ENCODE data around the gene SMC3.
"Not testable (repeated sequence)": the region's sequence is repeated elsewhere in the genome, so short reads cannot be mapped to it uniquely, and the experiment has no call there.

Gene SMC3

DNA sequence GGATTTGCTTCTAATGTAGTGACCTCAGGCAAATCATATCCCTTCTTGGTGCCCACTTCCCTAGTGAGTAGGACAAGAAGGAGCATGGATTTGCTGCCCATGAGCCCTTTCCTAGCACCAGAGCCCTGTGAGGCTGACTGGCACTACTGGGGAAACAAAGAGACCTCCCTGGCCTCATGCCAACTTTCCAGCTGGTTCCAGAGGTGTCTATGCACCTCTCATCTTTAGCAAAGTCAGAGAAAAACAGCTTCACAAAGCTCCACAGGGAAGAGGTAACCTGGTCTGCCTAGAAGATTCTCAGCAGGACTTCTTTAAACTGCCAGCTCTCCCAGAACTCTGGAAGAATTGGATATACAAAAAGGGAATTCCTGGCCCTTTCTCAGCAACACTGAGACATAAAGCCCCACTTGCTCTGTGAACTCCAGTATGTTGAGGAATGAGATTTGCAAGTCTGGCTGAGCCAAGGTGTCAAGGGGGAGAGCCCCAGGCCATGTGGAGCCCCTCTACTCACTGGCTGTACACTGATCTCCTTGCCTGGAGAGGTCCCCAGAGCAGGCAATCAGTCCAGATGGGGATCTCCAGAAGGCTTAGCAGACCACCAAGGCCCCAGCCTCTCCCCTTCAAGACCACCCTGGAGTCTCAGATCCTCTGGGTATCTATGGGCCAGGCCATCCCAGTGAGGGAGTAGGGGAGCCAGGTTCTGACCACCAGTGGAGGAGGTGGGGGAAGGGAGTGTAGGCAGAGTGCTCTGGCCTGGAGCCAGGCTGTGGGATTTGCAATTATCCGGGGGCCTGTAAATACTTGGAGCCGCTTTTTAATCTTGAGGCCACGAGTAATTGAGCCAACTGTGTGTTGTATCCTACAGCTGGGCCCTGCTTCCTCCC is 52.3 kb downstream of the SMC3 start:
- in situ Hi-C loops (cut with HindIII; ENCODE audit: low sequenced_read_pairs): no loop called here

- in situ Hi-C loops (cut with HindIII; ENCODE audit: low sequenced_read_pairs): no loop called here
Measured at GRCh38 chr10:110620398-110620719, 52.9 kb downstream of the SMC3 start.

- in situ Hi-C loops (cut with HindIII; ENCODE audit: low sequenced_read_pairs): not testable (repeated sequence)
Measured at GRCh38 chr10:110623316-110623715, 55.8 kb downstream of the SMC3 start.

DNA sequence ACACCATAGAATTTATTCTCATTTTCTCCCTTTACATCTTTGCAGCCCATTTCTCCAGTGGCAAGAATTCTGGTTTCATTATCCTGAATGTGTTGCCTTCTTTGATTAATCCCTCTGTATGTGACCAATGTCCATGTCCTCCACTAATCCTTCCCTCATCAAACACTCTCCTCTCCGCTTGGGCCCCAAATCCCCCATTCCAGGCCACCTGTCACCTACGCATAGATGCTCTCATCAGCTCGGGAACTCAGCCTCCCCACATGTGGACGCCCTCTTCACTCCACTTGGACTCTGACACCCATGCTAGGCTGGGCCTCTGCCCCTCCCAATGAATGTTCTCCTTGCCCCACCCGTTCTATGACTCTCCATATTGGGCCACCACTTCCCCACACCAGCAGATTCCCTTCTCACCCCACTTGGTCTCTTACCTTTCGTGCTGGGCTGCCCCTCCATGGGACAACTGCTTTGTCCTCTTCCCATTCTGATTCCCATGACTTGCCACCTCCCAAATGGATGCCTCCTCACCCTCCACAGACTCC is 57.9 kb downstream of the SMC3 start:
- in situ Hi-C loops (cut with HindIII; ENCODE audit: low sequenced_read_pairs): no loop called here

DNA sequence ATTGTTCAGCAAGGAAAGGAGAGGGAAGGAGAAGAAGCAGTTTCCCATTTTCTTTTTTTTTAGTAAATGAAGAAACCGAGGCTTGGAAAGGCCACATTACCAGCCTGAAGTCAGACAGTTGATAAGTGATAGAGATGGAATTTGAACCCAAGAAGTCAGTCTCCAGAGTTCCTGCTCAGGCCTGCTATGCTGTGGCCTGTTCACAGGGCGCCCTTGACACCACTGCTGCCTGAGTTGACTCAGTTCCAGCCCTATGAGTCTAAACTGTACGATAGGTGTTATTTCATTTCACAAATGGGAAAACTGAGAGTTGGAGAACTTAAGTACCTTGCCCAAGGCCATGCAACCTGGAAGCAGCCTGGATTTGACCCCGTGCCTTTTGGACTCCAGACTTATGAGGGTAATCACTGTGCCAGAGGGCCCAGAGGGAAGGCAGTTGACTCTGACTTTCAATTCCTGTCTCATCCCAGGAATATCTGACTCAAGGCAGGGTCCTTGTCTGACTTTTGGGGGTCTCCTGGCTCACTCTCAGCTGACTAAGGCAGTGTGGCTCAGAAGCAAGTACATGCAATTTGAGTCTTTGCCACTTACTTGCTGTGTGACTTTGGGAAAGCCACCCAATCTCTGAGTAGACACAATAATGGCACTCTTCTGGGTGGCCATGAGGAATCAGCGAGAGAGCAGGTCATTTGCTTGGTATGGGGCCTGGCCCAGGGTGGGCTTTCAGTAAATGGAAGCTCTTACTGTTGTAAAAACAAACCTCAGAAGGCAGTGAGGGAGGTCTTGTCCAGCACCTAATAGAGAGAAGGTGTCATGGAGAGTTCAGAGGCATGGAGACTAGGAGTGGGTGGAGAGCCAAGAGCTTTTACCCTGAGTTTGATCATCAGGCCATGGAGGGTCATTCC is 58.7 kb downstream of the SMC3 start:
- in situ Hi-C loops (cut with HindIII; ENCODE audit: low sequenced_read_pairs): no loop called here

DNA sequence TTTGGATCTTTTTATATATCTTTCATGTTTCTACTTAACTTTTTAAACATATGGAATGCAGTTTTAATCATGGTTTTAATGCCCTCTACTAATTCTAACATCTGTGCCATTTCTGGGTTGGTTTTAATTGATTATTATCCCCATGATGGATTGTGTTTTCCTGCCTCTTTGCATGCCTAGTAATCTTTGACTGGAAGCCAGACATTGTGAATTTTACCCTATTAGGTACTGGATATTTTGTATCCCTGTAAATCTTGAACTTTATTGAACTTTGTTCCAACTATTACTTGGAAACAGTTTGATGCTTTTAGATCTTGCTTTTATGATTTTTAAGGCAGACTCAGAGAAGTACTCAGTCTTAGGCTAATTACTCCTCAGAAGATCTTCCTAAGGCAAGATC is 60.7 kb downstream of the SMC3 start:
- in situ Hi-C loops (cut with HindIII; ENCODE audit: low sequenced_read_pairs): no loop called here

DNA sequence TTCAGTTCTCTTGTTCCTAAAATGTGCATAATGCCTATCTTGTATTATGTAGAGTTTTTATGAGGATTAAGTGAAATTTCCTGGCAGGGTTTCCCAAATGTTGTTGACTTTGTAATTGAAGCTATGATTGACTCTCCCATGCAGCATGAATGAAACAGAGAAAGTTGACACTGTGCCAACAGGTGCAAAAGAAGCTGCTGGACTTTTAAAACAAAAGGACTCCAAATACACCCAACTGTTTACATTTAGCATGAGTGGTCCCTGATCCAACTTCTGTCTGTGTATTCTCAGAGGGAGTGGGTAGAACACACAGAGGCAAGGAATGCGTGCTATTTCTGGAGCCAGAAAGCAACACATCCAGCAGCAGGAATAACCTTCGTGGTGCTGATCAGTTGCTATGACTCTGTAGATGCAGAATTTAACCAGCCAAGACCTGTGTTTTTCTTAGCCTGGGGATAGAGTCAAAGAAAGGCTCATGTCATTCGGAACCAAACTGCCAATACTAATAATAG is 62.2 kb downstream of the SMC3 start:
- in situ Hi-C loops (cut with HindIII; ENCODE audit: low sequenced_read_pairs): no loop called here

DNA sequence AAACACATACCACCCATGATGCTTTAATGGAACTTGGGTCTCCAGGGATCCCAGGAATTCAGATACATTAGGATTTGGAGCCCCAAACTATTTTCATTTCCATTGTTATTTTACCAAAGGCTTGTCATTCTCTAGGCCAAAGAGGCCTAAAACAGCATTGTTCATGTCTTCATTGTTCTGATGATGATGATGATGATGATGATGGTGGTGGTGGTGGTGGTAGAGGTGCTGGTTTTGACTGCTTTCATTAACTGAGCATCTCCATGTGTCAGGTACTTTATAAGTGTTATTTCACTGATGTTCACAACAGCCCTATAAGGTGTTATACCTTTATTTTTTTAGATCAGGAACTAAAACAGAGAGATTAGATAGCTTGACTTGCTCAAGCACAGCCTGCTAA is 64.4 kb downstream of the SMC3 start:
- in situ Hi-C loops (cut with HindIII; ENCODE audit: low sequenced_read_pairs): no loop called here

DNA sequence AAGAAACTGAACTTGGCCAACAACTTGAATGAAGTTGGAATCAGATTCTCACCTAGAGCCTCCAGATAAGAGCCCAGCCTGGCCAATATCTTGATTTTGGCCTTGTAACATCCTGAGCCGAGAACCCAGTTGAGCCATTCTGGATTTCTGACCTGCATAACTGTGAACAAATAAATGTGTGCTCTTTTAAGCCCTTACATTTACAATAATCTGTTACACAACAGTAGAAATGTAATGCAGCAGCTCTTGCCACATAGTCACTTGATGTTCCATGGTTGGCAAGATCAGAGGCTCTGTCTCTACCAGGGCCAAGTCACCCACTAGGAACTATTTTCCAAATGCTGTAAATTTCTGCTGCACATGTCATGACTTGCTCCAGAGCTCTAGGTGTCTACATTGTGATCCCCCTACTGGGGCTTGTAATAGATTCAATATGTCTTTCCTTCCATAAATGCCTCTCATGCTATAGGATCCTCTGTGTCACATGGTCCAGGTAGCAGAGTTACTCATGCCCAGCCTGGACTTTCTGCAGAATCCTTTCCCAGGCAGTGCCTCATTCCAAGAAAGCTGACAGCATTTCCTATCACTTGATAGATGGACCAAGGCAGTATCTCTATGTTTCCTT is 65.2 kb downstream of the SMC3 start:
- in situ Hi-C loops (cut with HindIII; ENCODE audit: low sequenced_read_pairs): no loop called here

GRCh38 chr10:110634527-110635209 is 67.2 kb downstream of the SMC3 start:
- in situ Hi-C loops (cut with HindIII; ENCODE audit: low sequenced_read_pairs): no loop called here

GRCh38 chr10:110636572-110636931 is 69.1 kb downstream of the SMC3 start:
- in situ Hi-C loops (cut with HindIII; ENCODE audit: low sequenced_read_pairs): no loop called here

- in situ Hi-C loops (cut with HindIII; ENCODE audit: low sequenced_read_pairs): no loop called here
Measured at GRCh38 chr10:110636932-110637557, 69.5 kb downstream of the SMC3 start.

GRCh38 chr10:110637558-110638053 is 70.1 kb downstream of the SMC3 start:
- in situ Hi-C loops (cut with HindIII; ENCODE audit: low sequenced_read_pairs): no loop called here

- in situ Hi-C loops (cut with HindIII; ENCODE audit: low sequenced_read_pairs): no loop called here
Measured at GRCh38 chr10:110638319-110638718, 70.8 kb downstream of the SMC3 start.

GRCh38 chr10:110639046-110639445 is 71.6 kb downstream of the SMC3 start:
- in situ Hi-C loops (cut with HindIII; ENCODE audit: low sequenced_read_pairs): not testable (repeated sequence)

- in situ Hi-C loops (cut with HindIII; ENCODE audit: low sequenced_read_pairs): not testable (repeated sequence)
Measured at GRCh38 chr10:110639858-110640257, 72.4 kb downstream of the SMC3 start.

GRCh38 chr10:110641256-110641655 is 73.8 kb downstream of the SMC3 start:
- in situ Hi-C loops (cut with HindIII; ENCODE audit: low sequenced_read_pairs): no loop called here

GRCh38 chr10:110642204-110643034 is 74.9 kb downstream of the SMC3 start:
- in situ Hi-C loops (cut with HindIII; ENCODE audit: low sequenced_read_pairs): no loop called here

- in situ Hi-C loops (cut with HindIII; ENCODE audit: low sequenced_read_pairs): no loop called here
Measured at GRCh38 chr10:110643035-110643652, 75.6 kb downstream of the SMC3 start.
